Measurements from ENCODE around the gene USH1G. TPM values are rescaled to one million over a fixed set of nuclear protein-coding genes. Genes with fewer than 3 reads are reported as not detected.

Gene USH1G
- polyA plus RNA-seq, 1 donor (not counting 4 experiments of a cell fraction or from before 2014, with no cell fraction given) = 0.34 TPM

DNA sequence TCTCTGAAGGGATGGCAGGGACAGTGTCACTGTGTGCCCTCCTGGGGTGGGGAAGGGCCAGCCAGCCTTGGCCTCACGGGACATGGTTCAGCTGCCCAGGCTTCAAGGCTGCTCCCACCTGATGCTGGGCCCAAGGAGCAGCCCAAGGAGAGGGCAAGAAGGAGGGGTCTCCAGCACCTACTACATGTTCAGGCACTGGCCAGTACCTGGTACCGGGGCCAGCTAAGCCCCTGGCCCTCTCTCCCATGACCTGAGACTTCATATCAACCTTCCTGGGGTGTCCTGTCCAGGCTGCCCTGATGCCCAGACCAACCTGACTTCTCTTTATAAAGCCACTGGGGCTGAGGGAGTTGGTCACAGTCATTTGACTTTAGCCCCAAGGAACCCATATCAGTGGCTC, 1.3 kb downstream of the USH1G start:
- Histone ChIP-seq H3K9me1 (ENCODE audit: control insufficient read depth, extremely low read depth, insufficient read depth, low read length) (no peaks in the 10 kb centered on the region), H3K9ac (ENCODE audit: control insufficient read depth, extremely low read depth, insufficient read depth, low read length) (no peak overlapping the region), H3K27me3 (ENCODE audit: control insufficient read depth, extremely low read depth, insufficient read depth, low read length) (peaks cover 43% of the 10 kb centered on the region), H3K27ac (ENCODE audit: control insufficient read depth, insufficient read depth, low read length) (no peak overlapping the region), H3K36me3 (ENCODE audit: control insufficient read depth in 2 of 2, extremely low read depth in 1 of 2, insufficient read depth in 2 of 2, low read length in 2 of 2) (no peaks in the 10 kb centered on the region), H3K4me2 (ENCODE audit: control insufficient read depth, extremely low read depth, insufficient read depth, low read depth, low read length) (no peak overlapping the region), H4K20me1 (ENCODE audit: control insufficient read depth, extremely low read depth, insufficient read depth, low read length) (no peaks in the 10 kb centered on the region), H3K9me3 (ENCODE audit: control insufficient read depth, low read depth, low read length) (no peaks in the 10 kb centered on the region), H3K4me1 (ENCODE audit: control insufficient read depth, extremely low read depth, insufficient read depth, low read length) (peaks cover 19% of the 10 kb centered on the region), H2AFZ (ENCODE audit: control insufficient read depth, low read length) (no peak overlapping the region), H3K79me2 (ENCODE audit: control insufficient read depth, insufficient read depth, low read length) (no peaks in the 10 kb centered on the region), H3K4me3 (ENCODE audit: control insufficient read depth in 2 of 3, extremely low read depth in 1 of 3, insufficient read depth in 2 of 3, low read depth in 1 of 3, low read length in 3 of 3) (no peak overlapping the region)
- FAIRE-seq (no peak), DNase-seq (ENCODE audit: low read depth, low spot score) (no peak)
- dilution Hi-C loops (cut with MboI; ENCODE audit: extremely low pct_ligation_motif_present, low sequenced_read_pairs) = no loop called here
- TF ChIP-seq, protein P1, sequence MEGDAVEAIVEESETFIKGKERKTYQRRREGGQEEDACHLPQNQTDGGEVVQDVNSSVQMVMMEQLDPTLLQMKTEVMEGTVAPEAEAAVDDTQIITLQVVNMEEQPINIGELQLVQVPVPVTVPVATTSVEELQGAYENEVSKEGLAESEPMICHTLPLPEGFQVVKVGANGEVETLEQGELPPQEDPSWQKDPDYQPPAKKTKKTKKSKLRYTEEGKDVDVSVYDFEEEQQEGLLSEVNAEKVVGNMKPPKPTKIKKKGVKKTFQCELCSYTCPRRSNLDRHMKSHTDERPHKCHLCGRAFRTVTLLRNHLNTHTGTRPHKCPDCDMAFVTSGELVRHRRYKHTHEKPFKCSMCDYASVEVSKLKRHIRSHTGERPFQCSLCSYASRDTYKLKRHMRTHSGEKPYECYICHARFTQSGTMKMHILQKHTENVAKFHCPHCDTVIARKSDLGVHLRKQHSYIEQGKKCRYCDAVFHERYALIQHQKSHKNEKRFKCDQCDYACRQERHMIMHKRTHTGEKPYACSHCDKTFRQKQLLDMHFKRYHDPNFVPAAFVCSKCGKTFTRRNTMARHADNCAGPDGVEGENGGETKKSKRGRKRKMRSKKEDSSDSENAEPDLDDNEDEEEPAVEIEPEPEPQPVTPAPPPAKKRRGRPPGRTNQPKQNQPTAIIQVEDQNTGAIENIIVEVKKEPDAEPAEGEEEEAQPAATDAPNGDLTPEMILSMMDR (optimal IDR thresholded peaks at IDR 0.05 in 1 of 3, IDR thresholded peaks at IDR 0.05 in 1 of 3, conservative IDR thresholded peaks at IDR 0.05 in 1 of 3; ENCODE audit: extremely low read depth in 1 of 3, insufficient read depth in 2 of 3, low read length in 3 of 3) = no peak
- TF ChIP-seq EZH2 (IDR thresholded peaks at IDR 0.05; ENCODE audit: low read length) = no peak

DNA sequence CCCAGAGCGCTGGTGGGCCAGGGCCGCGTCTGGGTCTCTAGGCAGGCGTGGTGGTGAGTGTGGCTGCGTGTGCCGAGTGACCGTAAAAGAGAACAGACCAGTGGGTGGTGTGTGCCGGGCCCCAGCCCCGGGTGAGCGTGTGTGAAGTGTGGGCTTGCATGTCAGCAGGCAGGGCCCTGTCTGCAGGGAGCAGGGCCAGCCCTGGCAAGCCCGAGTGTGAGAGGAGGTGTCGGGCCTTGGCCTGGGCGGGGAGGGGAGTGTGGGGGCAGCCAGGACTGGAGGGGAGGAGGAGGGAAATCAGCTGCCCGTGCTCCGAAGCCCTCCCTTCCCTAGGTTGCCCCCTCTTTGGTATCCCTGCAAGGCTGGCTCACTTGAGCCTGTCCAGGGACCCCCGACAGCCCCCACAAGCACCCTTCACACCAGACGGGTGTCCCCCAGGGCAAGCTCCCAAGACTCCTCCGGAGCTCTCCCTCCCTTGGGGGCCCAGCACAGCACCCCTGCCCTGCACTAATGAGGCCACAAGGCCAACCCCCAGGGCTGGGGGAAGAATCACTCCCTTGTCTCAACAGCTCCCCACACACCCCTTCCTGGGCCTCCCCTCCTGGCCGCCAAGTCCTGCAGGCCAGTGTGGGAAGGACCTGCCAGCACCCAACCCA, 1.9 kb downstream of the USH1G start:
- Histone ChIP-seq H3K79me2 (ENCODE audit: control insufficient read depth, insufficient read depth, low read length) (no peaks in the 10 kb centered on the region), H3K27ac (ENCODE audit: control insufficient read depth, insufficient read depth, low read length) (no peak overlapping the region), H3K36me3 (ENCODE audit: control insufficient read depth in 2 of 2, extremely low read depth in 1 of 2, insufficient read depth in 2 of 2, low read length in 2 of 2) (no peaks in the 10 kb centered on the region), H3K27me3 (ENCODE audit: control insufficient read depth, extremely low read depth, insufficient read depth, low read length) (peaks cover 43% of the 10 kb centered on the region), H4K20me1 (ENCODE audit: control insufficient read depth, extremely low read depth, insufficient read depth, low read length) (no peaks in the 10 kb centered on the region), H3K4me2 (ENCODE audit: control insufficient read depth, extremely low read depth, insufficient read depth, low read depth, low read length) (peak overlapping the region; percentile 45), H3K9me1 (ENCODE audit: control insufficient read depth, extremely low read depth, insufficient read depth, low read length) (no peaks in the 10 kb centered on the region), H3K9ac (ENCODE audit: control insufficient read depth, extremely low read depth, insufficient read depth, low read length) (no peak overlapping the region), H2AFZ (ENCODE audit: control insufficient read depth, low read length) (peak overlapping the region; percentile 68), H3K4me3 (ENCODE audit: control insufficient read depth in 2 of 3, extremely low read depth in 1 of 3, insufficient read depth in 2 of 3, low read depth in 1 of 3, low read length in 3 of 3) (peak overlapping the region in 1 of 3 experiments; percentile 10), H3K9me3 (ENCODE audit: control insufficient read depth, low read depth, low read length) (no peaks in the 10 kb centered on the region), H3K4me1 (ENCODE audit: control insufficient read depth, extremely low read depth, insufficient read depth, low read length) (peaks cover 19% of the 10 kb centered on the region)
- FAIRE-seq (no peak), DNase-seq (ENCODE audit: low read depth, low spot score) (no peak)
- dilution Hi-C loops (cut with MboI; ENCODE audit: extremely low pct_ligation_motif_present, low sequenced_read_pairs) = no loop called here
- TF ChIP-seq EZH2 (IDR thresholded peaks at IDR 0.05; ENCODE audit: low read length) = no peak
- TF ChIP-seq, protein P1 (optimal IDR thresholded peaks at IDR 0.05 in 1 of 3, IDR thresholded peaks at IDR 0.05 in 1 of 3, conservative IDR thresholded peaks at IDR 0.05 in 1 of 3; ENCODE audit: extremely low read depth in 1 of 3, insufficient read depth in 2 of 3, low read length in 3 of 3) = no peak

Measured in keratinocyte (primary cell).